Right renal cortex interstitium (tissue), 3 donors: ENCODE data around the gene RBM10. TPM values are rescaled to one million over a fixed set of nuclear protein-coding genes. Genes with fewer than 3 reads are reported as not detected.
A peak's percentile ranks its signal among the peaks of the same experiment; 100 is the strongest.

ENCODE experiments used
- DNase-seq, 3 donors: peaks; one replicate each; pipeline ENCODE4 v3.0.0-alpha.2; 2013; ENCODE audit warnings: low read depth in 3 of 3, low spot score in 2 of 3
- polyA plus RNA-seq, 3 donors: library from polyadenylated mRNA; unstranded; fragments of 120-200 nt; gene quantifications; one replicate each; pipeline ENCODE4 v1.2.1, GENCODE V29; 2013; ENCODE audit not compliant: insufficient read length in 3 of 3

RBM10 gene
- polyA plus RNA-seq, 3 donors = 44.6 to 48.9 (median 45.0) TPM

- DNase-seq = no peak
Measured at GRCh38 chrX:47174846-47175587, 30.0 kb downstream of the RBM10 start.

- DNase-seq = no peak
Measured at GRCh38 chrX:47175588-47175980, 30.6 kb downstream of the RBM10 start.

GRCh38 chrX:47176101-47176740, 31.2 kb downstream of the RBM10 start:
- DNase-seq = no peak

GRCh38 chrX:47177079-47177478, 32.1 kb downstream of the RBM10 start:
- DNase-seq = no peak

- no peak for DNase-seq
Measured at GRCh38 chrX:47178337-47178736, 33.3 kb downstream of the RBM10 start.

GRCh38 chrX:47179221-47179927, 34.4 kb downstream of the RBM10 start:
- no peak for DNase-seq

- DNase-seq = no peak
Measured at GRCh38 chrX:47179928-47180255, 34.9 kb downstream of the RBM10 start.

- no peak for DNase-seq
Measured at GRCh38 chrX:47180346-47180745, 35.3 kb downstream of the RBM10 start.

- no peak for DNase-seq
Measured at GRCh38 chrX:47181301-47181700, 36.3 kb downstream of the RBM10 start.

GRCh38 chrX:47182106-47182700, 37.2 kb downstream of the RBM10 start:
- DNase-seq = no peak

GRCh38 chrX:47184486-47184885, 39.5 kb downstream of the RBM10 start:
- no peak for DNase-seq

GRCh38 chrX:47185241-47185640, 40.2 kb downstream of the RBM10 start:
- DNase-seq = no peak

GRCh38 chrX:47186096-47186740, 41.2 kb downstream of the RBM10 start:
- DNase-seq = no peak

GRCh38 chrX:47187106-47187677, 42.2 kb downstream of the RBM10 start:
- no peak for DNase-seq

GRCh38 chrX:47189906-47190305, 44.9 kb downstream of the RBM10 start:
- no peak for DNase-seq

- peak in 2 of 3 donors; percentile 60 to 75 for DNase-seq
Measured at GRCh38 chrX:47190445-47191269, 45.6 kb downstream of the RBM10 start.

- no peak for DNase-seq
Measured at GRCh38 chrX:47191331-47191730, 46.3 kb downstream of the RBM10 start.

- DNase-seq = no peak
Measured at GRCh38 chrX:47191806-47192401, 46.9 kb downstream of the RBM10 start.

GRCh38 chrX:47193475-47194193, 48.6 kb downstream of the RBM10 start, which contains the start of gene UBA1:
UBA1 (plus strand) TSS chrX:47193829; CDS start chrX:47198803, 4,974 bp downstream.
- peak; percentile 84 to 89 (median 88) for DNase-seq
